Measurements from ENCODE around the gene TSC22D1. TPM values are rescaled to one million over a fixed set of nuclear protein-coding genes. Genes with fewer than 3 reads are reported as not detected.

Gene TSC22D1
- total RNA-seq, 2 experiments from 2014 or later, result 8.0 to 17.9 TPM

DNA sequence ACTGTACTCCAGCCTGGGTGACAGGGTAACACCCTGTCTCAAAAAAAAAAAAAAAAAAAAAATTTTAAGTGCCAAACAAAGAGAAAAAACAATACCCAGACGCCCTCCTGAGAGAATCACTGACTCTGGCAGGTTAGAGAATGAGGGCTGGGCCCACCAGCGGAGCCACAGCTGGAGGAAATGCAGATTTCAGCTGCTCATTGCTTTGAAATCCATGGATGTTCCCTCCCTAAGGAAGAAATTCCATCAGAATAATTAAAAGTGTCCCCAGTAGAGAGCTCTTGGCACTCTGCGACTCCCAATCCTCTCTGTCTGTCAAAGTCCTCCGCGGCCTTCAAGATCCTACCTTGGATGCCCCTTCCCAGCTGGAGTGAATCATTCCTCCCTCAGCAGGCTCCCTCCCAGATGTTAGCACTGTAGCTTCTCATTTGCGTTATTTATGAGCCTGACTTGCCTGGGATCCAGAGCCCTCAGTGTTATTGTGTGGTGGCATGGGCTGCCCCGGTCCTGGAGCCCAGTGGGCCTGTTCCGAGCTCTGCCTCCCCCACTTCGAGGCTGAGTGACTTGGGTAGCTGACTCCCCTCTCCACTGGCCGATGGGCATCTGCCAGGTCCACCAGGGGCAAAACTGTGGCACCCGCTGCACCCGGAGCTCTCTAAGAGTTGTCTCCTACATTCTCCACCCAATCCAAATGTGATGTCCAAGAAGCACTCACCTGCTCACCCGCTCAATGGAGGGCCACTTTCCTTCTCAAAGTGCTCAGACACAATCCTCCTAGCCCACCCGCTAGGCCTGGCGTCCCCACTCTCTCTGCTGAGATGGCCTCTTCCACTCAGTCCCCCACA, 155.5 kb downstream of the TSC22D1 start:
- H3K27ac Mint-ChIP-seq, result no peak overlapping the region
- no peak for DNase-seq
- peaks cover 31% of the 10 kb centered on the region for H3K27me3 Mint-ChIP-seq
- CTCF ChIA-PET, result interaction anchor here (0.6 kb wide), 1 partner anchor 1452 kb away, joined by 3 read pairs; no protein-coding TSS in a partner anchor
- no peaks in the 10 kb centered on the region for H3K36me3 Mint-ChIP-seq
- peaks cover 5% of the 10 kb centered on the region for H3K4me1 Mint-ChIP-seq
- ATAC-seq, result no peak
- no peaks in the 10 kb centered on the region for H3K9me3 Mint-ChIP-seq (ENCODE audit: low read depth)
- no peak overlapping the region for H3K4me3 Mint-ChIP-seq

DNA sequence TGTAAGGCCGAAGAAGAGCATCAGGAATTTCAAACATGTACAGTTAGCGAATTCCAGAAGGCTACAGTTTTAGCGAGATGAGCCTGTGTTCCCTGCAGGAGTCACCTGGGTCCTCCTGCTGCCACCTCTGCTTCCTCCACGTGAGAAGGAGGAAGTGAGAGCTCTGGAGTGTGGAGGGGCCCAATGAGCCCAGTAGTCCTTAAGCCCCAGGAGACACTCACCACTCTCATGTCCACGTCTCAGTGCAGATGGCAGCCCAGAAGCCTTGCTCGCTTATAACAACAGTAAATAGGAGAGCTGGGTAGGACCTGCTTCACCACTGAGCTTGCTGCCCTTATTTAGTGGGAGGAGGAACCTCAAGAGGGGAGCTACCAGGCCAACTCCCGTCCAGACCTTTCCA, 158.3 kb downstream of the TSC22D1 start:
- DNase-seq (no peak), ATAC-seq (no peak)
- Mint-ChIP-seq H3K9me3 (ENCODE audit: low read depth) (no peaks in the 10 kb centered on the region), H3K27ac (no peak overlapping the region), H3K27me3 (peaks cover 18% of the 10 kb centered on the region), H3K4me3 (no peak overlapping the region), H3K4me1 (peaks cover under 1% of the 10 kb centered on the region), H3K36me3 (no peaks in the 10 kb centered on the region)
- CTCF ChIA-PET, result no interaction called here

- Mint-ChIP-seq H3K36me3 (no peaks in the 10 kb centered on the region), H3K4me1 (no peaks in the 10 kb centered on the region), H3K27me3 (peaks cover 15% of the 10 kb centered on the region), H3K27ac (no peak overlapping the region), H3K9me3 (ENCODE audit: low read depth) (no peaks in the 10 kb centered on the region), H3K4me3 (no peak overlapping the region)
- ATAC-seq, result no peak
- DNase-seq, result no peak
- CTCF ChIA-PET, result no interaction called here
Observed at GRCh38 chr13:44417446-44417845, 158.7 kb downstream of the TSC22D1 start.

- Mint-ChIP-seq H3K4me1 (no peaks in the 10 kb centered on the region), H3K9me3 (ENCODE audit: low read depth) (no peaks in the 10 kb centered on the region), H3K4me3 (no peak overlapping the region), H3K27me3 (peaks cover 8% of the 10 kb centered on the region), H3K36me3 (no peaks in the 10 kb centered on the region), H3K27ac (no peak overlapping the region)
- CTCF ChIA-PET, result no interaction called here
- DNase-seq (no peak), ATAC-seq (no peak)
Observed at GRCh38 chr13:44416744-44417143, 159.4 kb downstream of the TSC22D1 start.

- no peak for ATAC-seq
- CTCF ChIA-PET, result no interaction called here
- no peak overlapping the region for H3K27ac Mint-ChIP-seq
Observed at GRCh38 chr13:44416301-44416700, 159.8 kb downstream of the TSC22D1 start.

DNA sequence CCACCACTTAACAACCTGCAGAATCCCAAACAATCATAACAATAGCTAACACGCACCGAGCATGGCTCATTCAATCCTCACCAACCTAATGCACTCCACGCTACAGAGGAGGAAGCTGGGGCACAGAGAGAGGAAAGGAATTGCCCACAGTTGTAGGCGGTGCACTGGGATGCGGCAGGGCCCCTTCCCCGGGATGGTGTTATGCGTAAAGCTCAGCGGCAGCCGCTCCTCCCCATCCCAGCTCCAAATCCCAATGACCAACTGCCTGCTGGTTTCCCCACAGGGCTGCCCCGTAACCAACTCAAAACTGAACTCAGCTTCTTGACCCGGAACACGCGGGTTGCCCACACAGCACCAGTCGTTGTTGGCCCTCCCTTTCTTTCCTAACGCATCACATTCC, 160.3 kb downstream of the TSC22D1 start:
- DNase-seq, result no peak
- CTCF ChIA-PET, result no interaction called here
- Mint-ChIP-seq H3K4me1 (no peaks in the 10 kb centered on the region), H3K4me3 (no peak overlapping the region), H3K27ac (no peak overlapping the region), H3K9me3 (ENCODE audit: low read depth) (no peaks in the 10 kb centered on the region), H3K27me3 (peaks cover 5% of the 10 kb centered on the region), H3K36me3 (no peaks in the 10 kb centered on the region)
- ATAC-seq, result no peak

More at GRCh38 chr13:44416301-44416700, 159.8 kb downstream of the TSC22D1 start:
- H3K36me3 Mint-ChIP-seq, result no peaks in the 10 kb centered on the region
- H3K9me3 Mint-ChIP-seq (ENCODE audit: low read depth), result no peaks in the 10 kb centered on the region
- peaks cover 5% of the 10 kb centered on the region for H3K27me3 Mint-ChIP-seq
- no peak overlapping the region for H3K4me3 Mint-ChIP-seq
- H3K4me1 Mint-ChIP-seq, result no peaks in the 10 kb centered on the region
- no peak for DNase-seq

GRCh38 chr13:44414716-44415115, 161.4 kb downstream of the TSC22D1 start:
- no peaks in the 10 kb centered on the region for H3K36me3 Mint-ChIP-seq
- H3K4me3 Mint-ChIP-seq, result no peak overlapping the region
- peaks cover 9% of the 10 kb centered on the region for H3K27me3 Mint-ChIP-seq
- no peak overlapping the region for H3K27ac Mint-ChIP-seq
- ATAC-seq, result no peak
- H3K9me3 Mint-ChIP-seq (ENCODE audit: low read depth), result no peaks in the 10 kb centered on the region
- CTCF ChIA-PET, result no interaction called here
- no peak for DNase-seq
- no peaks in the 10 kb centered on the region for H3K4me1 Mint-ChIP-seq

- ATAC-seq (no peak), DNase-seq (no peak)
- CTCF ChIA-PET, result no interaction called here
- H3K4me1 Mint-ChIP-seq, result no peaks in the 10 kb centered on the region
- H3K4me3 Mint-ChIP-seq, result no peak overlapping the region
- no peak overlapping the region for H3K27ac Mint-ChIP-seq
- H3K9me3 Mint-ChIP-seq (ENCODE audit: low read depth), result no peaks in the 10 kb centered on the region
- H3K36me3 Mint-ChIP-seq, result no peaks in the 10 kb centered on the region
- peaks cover 9% of the 10 kb centered on the region for H3K27me3 Mint-ChIP-seq
Observed at GRCh38 chr13:44413095-44413494, 163.0 kb downstream of the TSC22D1 start.

GRCh38 chr13:44412346-44412935, 163.7 kb downstream of the TSC22D1 start:
- ATAC-seq (no peak), DNase-seq (no peak)
- CTCF ChIA-PET, result no interaction called here
- H3K36me3 Mint-ChIP-seq, result no peaks in the 10 kb centered on the region
- H3K4me3 Mint-ChIP-seq, result no peak overlapping the region
- no peaks in the 10 kb centered on the region for H3K9me3 Mint-ChIP-seq (ENCODE audit: low read depth)
- no peaks in the 10 kb centered on the region for H3K4me1 Mint-ChIP-seq
- no peak overlapping the region for H3K27ac Mint-ChIP-seq
- peaks cover 5% of the 10 kb centered on the region for H3K27me3 Mint-ChIP-seq

DNA sequence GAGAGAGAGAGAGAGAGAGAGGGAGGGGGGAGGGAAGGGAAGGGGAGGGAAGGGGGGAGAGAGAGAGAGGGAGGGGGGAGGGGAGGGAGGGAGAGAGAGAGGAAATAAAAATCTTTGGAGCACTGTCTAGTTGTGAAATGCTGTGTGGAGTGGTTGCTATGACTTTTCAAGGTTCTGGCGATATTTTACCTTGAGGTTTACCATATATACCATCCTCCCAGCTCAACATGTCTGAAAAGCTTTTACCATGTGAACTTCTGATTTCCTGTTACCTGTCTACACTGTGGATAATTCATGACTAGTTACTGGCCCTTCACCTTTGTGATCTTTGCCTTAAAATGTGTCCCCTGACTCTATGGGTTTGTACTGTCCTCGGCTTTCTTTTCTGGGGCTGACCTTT, 164.3 kb downstream of the TSC22D1 start:
- no peak overlapping the region for H3K4me3 Mint-ChIP-seq
- CTCF ChIA-PET, result no interaction called here

DNA sequence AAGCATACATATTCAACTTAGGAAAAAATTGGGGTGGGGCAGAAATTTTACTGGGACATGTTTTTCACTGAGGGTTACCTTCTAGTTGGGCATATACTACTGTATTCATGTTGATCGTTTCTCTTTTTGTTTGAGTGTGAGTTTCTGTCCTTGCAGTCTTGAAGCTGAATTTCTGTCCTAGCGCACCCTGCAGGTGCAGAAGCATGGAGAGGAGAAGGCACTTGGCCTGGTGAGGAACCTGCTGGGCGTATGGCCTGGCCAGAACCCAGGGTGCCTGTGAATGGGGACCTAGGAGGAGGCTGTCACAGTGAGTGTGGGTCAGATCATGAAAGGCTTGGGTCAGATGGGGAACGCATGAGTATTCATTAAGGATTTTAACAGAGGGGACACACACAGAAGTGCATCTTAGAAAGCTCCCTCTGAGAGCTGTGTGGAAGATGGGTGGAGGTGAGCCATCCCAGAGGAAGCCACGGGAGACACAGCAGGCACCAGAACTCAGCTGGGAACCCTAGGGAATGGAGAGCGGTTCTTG, 165.7 kb downstream of the TSC22D1 start:
- no peaks in the 10 kb centered on the region for H3K9me3 Mint-ChIP-seq (ENCODE audit: low read depth)
- ATAC-seq (no peak), DNase-seq (no peak)
- no peaks in the 10 kb centered on the region for H3K36me3 Mint-ChIP-seq
- H3K4me1 Mint-ChIP-seq, result no peaks in the 10 kb centered on the region
- H3K4me3 Mint-ChIP-seq, result no peak overlapping the region
- CTCF ChIA-PET, result no interaction called here
- H3K27ac Mint-ChIP-seq, result no peak overlapping the region
- H3K27me3 Mint-ChIP-seq, result peaks cover 11% of the 10 kb centered on the region

More for the DNA sequence above, 164.3 kb downstream of the TSC22D1 start:
- DNase-seq (no peak), ATAC-seq (no peak)
- H3K36me3 Mint-ChIP-seq, result no peaks in the 10 kb centered on the region
- H3K27ac Mint-ChIP-seq, result no peak overlapping the region
- H3K27me3 Mint-ChIP-seq, result peaks cover 5% of the 10 kb centered on the region
- H3K4me1 Mint-ChIP-seq, result no peaks in the 10 kb centered on the region
- H3K9me3 Mint-ChIP-seq (ENCODE audit: low read depth), result no peaks in the 10 kb centered on the region

GRCh38 chr13:44409595-44409994, 166.5 kb downstream of the TSC22D1 start:
- no peak for DNase-seq
- no peak overlapping the region for H3K27ac Mint-ChIP-seq
- H3K9me3 Mint-ChIP-seq (ENCODE audit: low read depth), result no peaks in the 10 kb centered on the region
- no peaks in the 10 kb centered on the region for H3K4me1 Mint-ChIP-seq
- CTCF ChIA-PET, result interaction anchor here (0.9 kb wide), 1 partner anchor 26 kb away, joined by 3 read pairs; no protein-coding TSS in a partner anchor
- peaks cover 11% of the 10 kb centered on the region for H3K27me3 Mint-ChIP-seq
- H3K36me3 Mint-ChIP-seq, result no peaks in the 10 kb centered on the region
- no peak for ATAC-seq
- no peak overlapping the region for H3K4me3 Mint-ChIP-seq

GRCh38 chr13:44407891-44408290, 168.2 kb downstream of the TSC22D1 start:
- no peak for ATAC-seq
- no peak overlapping the region for H3K27ac Mint-ChIP-seq

DNA sequence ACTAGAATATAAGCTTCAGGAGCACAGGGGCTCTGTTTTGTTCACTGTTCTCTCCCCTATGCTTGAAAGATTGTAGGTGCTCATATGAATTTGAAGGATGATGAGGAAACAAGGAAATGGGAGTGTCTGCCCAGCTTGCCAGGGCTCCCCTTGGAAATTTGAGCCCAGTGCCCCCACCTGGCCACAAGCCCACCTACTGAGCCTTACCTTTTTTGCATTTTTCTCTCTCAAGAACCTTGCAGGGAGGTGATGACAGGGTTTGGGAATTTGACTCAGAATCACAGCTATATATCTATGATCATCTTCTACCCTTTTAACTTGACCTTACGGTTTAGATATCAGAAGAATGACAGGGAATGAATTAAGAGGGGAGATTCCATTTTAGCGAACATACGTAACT, 168.8 kb downstream of the TSC22D1 start:
- DNase-seq, result no peak
- no peaks in the 10 kb centered on the region for H3K36me3 Mint-ChIP-seq
- no peak overlapping the region for H3K4me3 Mint-ChIP-seq
- no peaks in the 10 kb centered on the region for H3K9me3 Mint-ChIP-seq (ENCODE audit: low read depth)
- CTCF ChIA-PET, result no interaction called here
- H3K27ac Mint-ChIP-seq, result no peak overlapping the region
- H3K27me3 Mint-ChIP-seq, result peaks cover 11% of the 10 kb centered on the region
- ATAC-seq, result no peak
- no peaks in the 10 kb centered on the region for H3K4me1 Mint-ChIP-seq

More at GRCh38 chr13:44407891-44408290, 168.2 kb downstream of the TSC22D1 start:
- CTCF ChIA-PET, result no interaction called here
- H3K4me3 Mint-ChIP-seq, result no peak overlapping the region
- no peaks in the 10 kb centered on the region for H3K9me3 Mint-ChIP-seq (ENCODE audit: low read depth)
- H3K4me1 Mint-ChIP-seq, result no peaks in the 10 kb centered on the region
- no peak for DNase-seq
- no peaks in the 10 kb centered on the region for H3K36me3 Mint-ChIP-seq
- H3K27me3 Mint-ChIP-seq, result peaks cover 11% of the 10 kb centered on the region

Data from activated CD8-positive, alpha-beta memory T cell treated with anti-CD3 and anti-CD28 coated beads, Interleukin-2, amount 10 ng/mL, durations not matched to agents 7 days and 5 days (primary cell).